ENCODE measurements around the gene LRRC61. TPM values are rescaled to one million over a fixed set of nuclear protein-coding genes. Genes with fewer than 3 reads are reported as not detected.

LRRC61 gene
- total RNA-seq, 1 experiment from 2014 or later = not detected

- DNase-seq (ENCODE audit: low read depth, low spot score) = no peak
- in situ Hi-C loops (cut with HindIII; ENCODE audit: low pct_unique_long_range_greater_than_20kb, low sequenced_read_pairs) = no loop called here
These were observed 1.3 kb downstream of the LRRC61 start for GRCh38 chr7:150324373-150324961.

GRCh38 chr7:150325110-150325611 lies 2.0 kb downstream of the LRRC61 start:
- in situ Hi-C loops (cut with HindIII; ENCODE audit: low pct_unique_long_range_greater_than_20kb, low sequenced_read_pairs) = no loop called here

DNA sequence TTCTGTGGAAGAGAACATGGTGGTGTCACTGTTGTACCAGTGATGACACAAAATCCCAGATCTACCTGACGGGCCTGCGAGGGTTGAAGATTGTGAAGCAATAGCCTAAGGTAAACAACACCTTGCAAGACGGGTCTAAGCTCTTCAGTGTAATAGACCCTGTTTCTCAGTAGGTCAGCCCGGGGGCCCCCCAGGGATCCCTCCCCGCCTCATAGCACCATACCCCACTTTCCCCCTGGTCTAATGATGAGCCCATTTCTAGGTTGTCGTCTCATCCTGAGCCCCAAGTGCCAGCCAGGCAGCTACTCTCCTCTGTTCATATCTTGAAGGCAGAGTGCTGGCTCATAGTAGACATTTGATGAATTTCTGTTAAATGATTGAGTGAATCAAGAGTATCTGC lies 2.7 kb downstream of the LRRC61 start:
- no peak for DNase-seq (ENCODE audit: low read depth, low spot score)
- in situ Hi-C loops (cut with HindIII; ENCODE audit: low pct_unique_long_range_greater_than_20kb, low sequenced_read_pairs) = no loop called here

More at GRCh38 chr7:150325110-150325611, 2.0 kb downstream of the LRRC61 start:
- DNase-seq (ENCODE audit: low read depth, low spot score) = no peak

DNA sequence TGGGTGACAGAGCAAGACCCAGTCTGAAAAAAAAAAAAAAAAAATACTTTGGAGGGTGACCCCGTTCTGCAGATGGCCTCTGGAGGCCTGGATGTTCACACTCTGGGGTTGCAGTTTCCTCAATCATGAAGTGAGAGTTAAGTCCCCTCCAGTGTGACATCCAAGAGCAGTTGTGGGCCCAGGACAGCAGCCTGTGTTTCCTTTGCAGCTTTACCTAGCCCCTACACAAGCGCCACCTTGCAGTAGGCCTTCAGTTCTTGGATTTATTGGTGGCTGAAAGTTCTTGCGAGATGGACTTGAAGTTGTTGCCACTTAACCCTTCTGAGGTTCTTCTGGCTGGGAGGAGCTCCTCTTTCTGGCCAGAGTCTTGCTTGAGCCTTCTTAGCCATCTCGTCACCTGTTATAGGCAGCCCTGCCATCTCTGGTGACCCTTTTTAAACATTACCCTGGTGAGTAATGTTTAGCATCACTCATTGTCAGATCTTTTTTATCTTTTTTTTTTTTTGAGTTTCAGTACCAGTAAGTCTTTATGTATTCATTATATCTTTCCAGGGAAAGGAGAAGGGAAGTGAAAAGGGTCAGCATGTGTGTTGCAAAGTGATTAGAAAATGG lies 3.6 kb downstream of the LRRC61 start:
- no peak for DNase-seq (ENCODE audit: low read depth, low spot score)
- in situ Hi-C loops (cut with HindIII; ENCODE audit: low pct_unique_long_range_greater_than_20kb, low sequenced_read_pairs) = no loop called here

- DNase-seq (ENCODE audit: low read depth, low spot score) = no peak
- in situ Hi-C loops (cut with HindIII; ENCODE audit: low pct_unique_long_range_greater_than_20kb, low sequenced_read_pairs) = no loop called here
These were observed 4.2 kb downstream of the LRRC61 start for GRCh38 chr7:150327308-150327707.

- in situ Hi-C loops (cut with HindIII; ENCODE audit: low pct_unique_long_range_greater_than_20kb, low sequenced_read_pairs) = no loop called here
- no peak for DNase-seq (ENCODE audit: low read depth, low spot score)
These were observed 6.4 kb downstream of the LRRC61 start for GRCh38 chr7:150329331-150330120.

GRCh38 chr7:150330211-150330885 lies 7.2 kb downstream of the LRRC61 start:
- no peak for DNase-seq (ENCODE audit: low read depth, low spot score)
- in situ Hi-C loops (cut with HindIII; ENCODE audit: low pct_unique_long_range_greater_than_20kb, low sequenced_read_pairs) = no loop called here

DNA sequence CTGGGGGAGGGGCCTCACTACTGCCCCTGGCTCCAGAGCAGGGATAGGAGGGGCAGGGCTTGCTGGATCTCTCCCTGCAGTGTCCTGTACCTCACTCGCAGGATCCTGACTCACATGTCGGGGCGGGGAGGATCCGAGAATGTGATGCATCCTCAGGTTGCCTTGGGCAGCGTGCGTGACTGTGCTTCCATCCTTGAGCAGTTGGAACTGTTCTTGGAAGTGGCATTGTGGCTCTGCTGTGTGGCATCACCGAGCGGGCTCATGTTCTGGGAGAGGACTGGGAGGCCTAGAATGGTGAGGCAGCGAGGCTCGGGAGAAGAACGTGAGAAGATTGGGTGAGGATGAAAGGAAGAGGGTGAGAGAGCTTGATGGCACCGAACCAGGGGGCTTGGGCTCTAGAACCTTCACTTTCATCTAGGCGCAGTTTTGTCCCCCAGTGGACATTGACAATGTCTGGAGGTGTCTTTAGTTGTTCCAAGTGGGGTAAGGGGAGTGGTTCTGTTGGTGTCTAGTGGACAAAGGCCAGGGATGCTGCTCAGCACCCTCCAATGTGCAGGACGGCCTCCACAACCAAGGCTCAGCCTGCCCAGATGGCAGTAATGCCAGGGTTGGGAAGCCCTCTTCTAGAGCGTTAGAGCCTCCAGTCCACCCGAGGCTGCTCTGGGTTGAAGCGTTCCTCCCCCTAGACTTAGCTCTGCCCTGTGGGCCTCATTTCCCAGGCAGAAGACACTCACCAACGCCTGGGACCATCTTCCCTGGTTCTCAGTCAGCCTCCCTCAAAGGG lies 9.9 kb downstream of the LRRC61 start:
- in situ Hi-C loops (cut with HindIII; ENCODE audit: low pct_unique_long_range_greater_than_20kb, low sequenced_read_pairs) = no loop called here
- DNase-seq (ENCODE audit: low read depth, low spot score) = no peak

- DNase-seq (ENCODE audit: low read depth, low spot score) = no peak
- in situ Hi-C loops (cut with HindIII; ENCODE audit: low pct_unique_long_range_greater_than_20kb, low sequenced_read_pairs) = no loop called here
These were observed 10.5 kb downstream of the LRRC61 start for GRCh38 chr7:150333659-150334058.

GRCh38 chr7:150334108-150334507 lies 11.0 kb downstream of the LRRC61 start:
- in situ Hi-C loops (cut with HindIII; ENCODE audit: low pct_unique_long_range_greater_than_20kb, low sequenced_read_pairs) = no loop called here
- no peak for DNase-seq (ENCODE audit: low read depth, low spot score)

GRCh38 chr7:150335108-150335773 lies 12.1 kb downstream of the LRRC61 start:
- in situ Hi-C loops (cut with HindIII; ENCODE audit: low pct_unique_long_range_greater_than_20kb, low sequenced_read_pairs) = no loop called here
- DNase-seq (ENCODE audit: low read depth, low spot score) = no peak

DNA sequence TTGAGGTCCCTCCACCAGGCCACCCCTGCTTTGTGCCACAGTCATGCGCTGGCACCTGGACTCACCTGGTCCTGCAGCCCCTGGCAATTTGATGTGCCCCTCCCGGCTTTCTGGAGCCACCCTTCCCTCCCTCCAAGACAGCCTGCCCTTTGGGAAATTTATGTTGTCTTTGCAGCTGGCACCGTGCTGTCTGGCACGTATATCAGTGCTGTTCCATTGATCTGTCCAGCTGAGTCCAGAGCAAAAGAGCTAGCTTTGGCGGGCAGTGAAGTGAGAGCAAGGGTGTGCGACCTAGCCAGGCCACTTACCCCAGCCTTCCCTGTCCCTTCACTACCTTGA lies 12.6 kb downstream of the LRRC61 start:
- no peak for DNase-seq (ENCODE audit: low read depth, low spot score)
- in situ Hi-C loops (cut with HindIII; ENCODE audit: low pct_unique_long_range_greater_than_20kb, low sequenced_read_pairs) = no loop called here

- DNase-seq (ENCODE audit: low read depth, low spot score) = no peak
- in situ Hi-C loops (cut with HindIII; ENCODE audit: low pct_unique_long_range_greater_than_20kb, low sequenced_read_pairs) = no loop called here
These were observed 13.6 kb downstream of the LRRC61 start for GRCh38 chr7:150336746-150337145.

DNA sequence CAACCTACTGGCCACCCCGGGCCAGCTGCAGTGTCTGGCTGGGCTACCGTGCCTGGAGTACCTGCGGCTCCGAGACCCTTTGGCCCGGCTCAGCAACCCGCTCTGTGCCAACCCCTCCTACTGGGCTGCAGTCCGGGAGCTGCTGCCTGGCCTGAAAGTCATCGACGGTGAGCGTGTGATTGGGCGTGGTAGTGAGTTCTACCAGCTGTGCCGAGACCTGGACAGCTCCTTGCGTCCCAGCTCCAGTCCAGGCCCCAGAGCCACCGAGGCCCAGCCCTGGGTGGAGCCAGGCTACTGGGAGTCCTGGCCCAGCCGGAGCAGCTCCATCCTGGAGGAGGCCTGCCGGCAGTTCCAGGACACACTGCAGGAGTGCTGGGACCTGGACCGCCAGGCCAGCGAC lies 14.0 kb downstream of the LRRC61 start:
- DNase-seq (ENCODE audit: low read depth, low spot score) = no peak
- in situ Hi-C loops (cut with HindIII; ENCODE audit: low pct_unique_long_range_greater_than_20kb, low sequenced_read_pairs) = no loop called here

DNA sequence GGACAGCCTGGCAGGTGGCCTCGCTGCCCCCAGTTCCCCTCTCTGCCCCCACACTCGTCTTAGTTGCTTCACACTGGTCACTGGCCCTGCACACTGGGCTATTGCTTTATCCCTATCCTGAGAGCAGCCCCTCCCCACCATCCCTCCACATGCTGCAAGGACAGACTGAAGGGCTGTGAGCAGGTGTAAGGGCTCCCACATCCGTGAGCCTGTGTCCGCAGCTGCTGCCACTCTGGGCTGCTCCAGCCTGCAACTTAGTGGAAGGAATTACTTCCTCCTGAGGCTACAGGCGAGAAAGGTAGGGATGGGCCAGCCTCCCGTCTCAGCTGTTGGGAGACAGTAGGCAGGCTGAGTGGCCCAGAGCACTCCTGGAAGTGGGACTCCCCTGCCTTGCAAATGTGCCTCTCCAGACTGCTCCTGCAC lies 14.5 kb downstream of the LRRC61 start:
- in situ Hi-C loops (cut with HindIII; ENCODE audit: low pct_unique_long_range_greater_than_20kb, low sequenced_read_pairs) = no loop called here
- no peak for DNase-seq (ENCODE audit: low read depth, low spot score)

DNA sequence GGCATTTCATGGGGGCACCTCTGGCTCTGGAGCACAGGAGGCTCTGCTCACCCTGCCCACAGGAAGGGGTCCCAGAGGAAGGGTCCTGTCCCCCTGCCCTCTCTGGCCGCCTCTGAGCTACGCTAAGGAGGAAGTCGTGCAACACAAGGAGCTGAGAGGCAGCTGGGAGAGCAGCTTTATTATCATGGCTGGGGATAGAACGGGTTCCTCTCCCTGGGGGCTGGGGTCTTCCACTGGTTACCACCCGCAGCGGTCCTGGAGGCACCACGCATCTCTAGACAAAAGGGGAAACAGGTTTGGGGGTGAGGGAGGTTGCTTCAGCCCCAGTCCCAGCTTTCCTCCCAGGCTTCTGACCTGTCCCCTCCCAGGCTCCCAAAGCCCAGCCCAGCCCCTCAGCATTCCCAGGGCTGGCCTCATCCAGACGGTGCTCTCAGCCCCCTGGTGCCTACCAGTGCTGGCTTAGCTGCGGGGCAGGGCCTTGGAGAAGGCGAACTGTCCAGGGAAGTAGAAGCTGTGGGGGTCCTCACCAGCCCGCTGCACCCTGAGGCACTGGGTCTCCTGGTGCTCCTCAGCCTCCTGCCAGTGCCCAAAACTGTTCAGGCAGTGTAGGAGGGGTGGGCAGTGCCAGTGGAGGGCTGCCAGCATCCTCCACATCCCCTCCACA lies 15.1 kb downstream of the LRRC61 start:
- in situ Hi-C loops (cut with HindIII; ENCODE audit: low pct_unique_long_range_greater_than_20kb, low sequenced_read_pairs) = no loop called here
- DNase-seq (ENCODE audit: low read depth, low spot score) = no peak

DNA sequence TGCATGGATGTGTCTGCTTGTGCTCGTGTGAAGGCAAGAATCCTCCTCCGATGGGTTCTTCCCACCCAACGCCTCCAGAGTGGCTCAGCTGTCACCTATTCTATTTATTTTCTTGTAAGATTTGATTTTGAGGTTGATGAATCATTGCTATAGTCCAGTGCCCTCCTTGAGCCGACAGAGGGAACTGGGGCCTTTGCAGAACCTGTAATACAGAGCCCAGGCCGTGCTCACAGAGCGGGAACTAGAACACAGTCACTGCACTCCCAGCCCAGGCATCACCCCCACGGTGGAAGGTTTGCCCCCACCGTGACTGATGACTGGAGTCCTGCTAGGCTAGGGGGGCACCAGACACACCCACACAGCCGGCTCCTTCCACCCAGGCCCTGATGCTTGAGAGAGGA lies 16.3 kb downstream of the LRRC61 start:
- in situ Hi-C loops (cut with HindIII; ENCODE audit: low pct_unique_long_range_greater_than_20kb, low sequenced_read_pairs) = no loop called here
- DNase-seq (ENCODE audit: low read depth, low spot score) = no peak
